Activated T-helper 17 cell treated with anti-CD3 and anti-CD28 coated beads, Interleukin-2, amount 50 U/mL, for 72 hours (primary cell): ENCODE data around the gene SLC39A2. TPM values are rescaled to one million over a fixed set of nuclear protein-coding genes. Genes with fewer than 3 reads are reported as not detected.
A peak's percentile ranks its signal among the peaks of the same experiment; 100 is the strongest.
"Not testable (repeated sequence)": the region's sequence is repeated elsewhere in the genome, so short reads cannot be mapped to it uniquely, and the experiment has no call there.

ENCODE experiments used
- ATAC-seq: fragments of 150-1000 bp; cut with Tn5 transposase; replicated peaks from 2 replicates; pipeline ENCODE4 v1.10.0; 2021; ENCODE audit warnings: mild to moderate bottlenecking, moderate library complexity
- H3K27ac Mint-ChIP-seq: one replicate; pipeline ENCODE4 v1.8.0; 2022; ENCODE audit warnings: mixed read lengths
- H3K27me3 Mint-ChIP-seq: one replicate; pipeline ENCODE4 v1.8.0; 2022; ENCODE audit warnings: mixed read lengths
- H3K36me3 Mint-ChIP-seq: one replicate; pipeline ENCODE4 v1.8.0; 2022; ENCODE audit warnings: low read depth, mild to moderate bottlenecking, mixed read lengths
- H3K4me1 Mint-ChIP-seq: one replicate; pipeline ENCODE4 v1.8.0; 2022; ENCODE audit warnings: mixed read lengths
- H3K4me3 Mint-ChIP-seq: one replicate; pipeline ENCODE4 v1.8.0; 2022; ENCODE audit warnings: mild to moderate bottlenecking, mixed read lengths
- H3K9me3 Mint-ChIP-seq: one replicate; pipeline ENCODE4 v1.8.0; 2022; ENCODE audit warnings: mixed read lengths
- total RNA-seq, 2 donors: library from RNA; stranded (reverse); gene quantifications; one replicate each; pipeline ENCODE4 v1.2.3, GENCODE V29; 2022

Gene SLC39A2
- under 1 TPM; 0.24 to 0.30 TPM for total RNA-seq

GRCh38 chr14:20998674-20999366, at the start of gene SLC39A2:
SLC39A2 (plus strand) TSS chr14:20999293; CDS start chr14:20999447, 154 bp downstream.
- Mint-ChIP-seq H3K36me3 (peaks cover 45% of the 10 kb centered on the region), H3K27ac (peak within 1 kb of the TSS; percentile 28), H3K4me3 (no peak within 1 kb of the TSS), H3K9me3 (no peaks in the 10 kb centered on the region), H3K27me3 (no peaks in the 10 kb centered on the region), H3K4me1 (no peaks in the 10 kb centered on the region)
- no peak for ATAC-seq

DNA sequence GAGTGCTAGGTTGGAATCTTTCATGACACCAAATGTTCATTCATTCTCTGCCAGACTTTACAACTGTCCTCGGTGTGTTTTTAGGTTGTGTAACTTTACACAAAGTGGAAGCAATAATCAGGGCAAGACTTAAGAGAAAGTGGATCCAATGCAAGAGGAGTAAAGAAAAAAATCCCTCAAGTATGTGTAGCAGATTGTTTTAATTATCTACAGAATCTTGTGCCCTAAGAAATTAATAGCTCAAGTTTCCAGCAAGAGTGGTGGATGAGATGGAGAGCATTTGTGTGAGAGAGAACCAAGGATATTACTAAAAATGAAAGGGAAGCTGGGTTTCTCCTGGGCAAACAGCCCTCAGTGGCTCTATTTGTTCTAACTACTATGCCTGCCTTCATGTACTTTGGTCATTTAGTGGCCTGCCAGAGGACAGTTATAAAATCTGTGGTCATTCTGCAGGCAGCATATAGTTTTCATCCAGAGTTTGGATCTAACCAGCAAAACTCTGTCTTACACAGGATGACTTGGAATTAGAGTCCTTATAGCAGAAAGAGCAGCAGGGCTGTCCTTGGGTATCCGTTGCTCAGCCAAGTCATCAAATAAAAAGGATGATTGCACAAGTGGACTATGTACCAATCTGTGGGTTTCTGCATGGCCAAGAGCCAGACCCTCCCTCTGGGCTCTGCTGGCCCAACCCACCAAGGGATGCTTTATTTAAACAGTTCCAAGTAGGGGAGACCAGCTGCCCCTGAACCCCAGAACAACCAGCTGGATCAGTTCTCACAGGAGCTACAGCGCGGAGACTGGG, 44.2 kb upstream of the SLC39A2 start, which contains the start of gene RNASE2:
Gene RNASE2, plus strand, starts transcription at position 752 of the 802 bp plus-strand sequence. CDS start 285 bp downstream, outside the sequence.
- not testable (repeated sequence) for H3K27ac Mint-ChIP-seq, H3K4me1 Mint-ChIP-seq, H3K36me3 Mint-ChIP-seq, ATAC-seq, H3K27me3 Mint-ChIP-seq, H3K9me3 Mint-ChIP-seq
- H3K4me3 Mint-ChIP-seq, result peak within 1 kb of the TSS; percentile 1

DNA sequence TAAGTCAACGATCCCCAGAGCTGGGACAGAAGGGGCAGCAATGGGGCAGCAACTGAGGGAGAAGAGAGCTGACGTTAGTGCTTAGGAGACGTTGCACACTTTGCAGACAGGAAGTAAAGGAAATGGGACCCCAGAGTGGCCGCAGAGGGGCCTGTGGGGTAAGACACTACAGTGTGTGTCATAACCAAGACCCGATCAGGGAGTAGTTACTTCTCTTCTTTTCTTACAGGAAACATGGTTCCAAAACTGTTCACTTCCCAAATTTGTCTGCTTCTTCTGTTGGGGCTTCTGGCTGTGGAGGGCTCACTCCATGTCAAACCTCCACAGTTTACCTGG, 43.6 kb upstream of the SLC39A2 start:
- H3K9me3 Mint-ChIP-seq, H3K27ac Mint-ChIP-seq, H3K36me3 Mint-ChIP-seq, H3K4me3 Mint-ChIP-seq, H3K27me3 Mint-ChIP-seq, H3K4me1 Mint-ChIP-seq, ATAC-seq: not testable (repeated sequence)

GRCh38 chr14:20956376-20956976, 42.6 kb upstream of the SLC39A2 start:
- peak overlapping the region; percentile 1 for H3K4me3 Mint-ChIP-seq
- no peaks in the 10 kb centered on the region for H3K9me3 Mint-ChIP-seq
- ATAC-seq, result peak; percentile 44
- no peak overlapping the region for H3K27ac Mint-ChIP-seq
- H3K36me3 Mint-ChIP-seq, result no peaks in the 10 kb centered on the region
- H3K27me3 Mint-ChIP-seq, result no peaks in the 10 kb centered on the region
- peaks cover 15% of the 10 kb centered on the region for H3K4me1 Mint-ChIP-seq

GRCh38 chr14:20958946-20959345, 40.1 kb upstream of the SLC39A2 start:
- H3K27me3 Mint-ChIP-seq, H3K9me3 Mint-ChIP-seq, ATAC-seq, H3K27ac Mint-ChIP-seq, H3K4me3 Mint-ChIP-seq, H3K36me3 Mint-ChIP-seq: not testable (repeated sequence)
- peaks cover 15% of the 10 kb centered on the region for H3K4me1 Mint-ChIP-seq

DNA sequence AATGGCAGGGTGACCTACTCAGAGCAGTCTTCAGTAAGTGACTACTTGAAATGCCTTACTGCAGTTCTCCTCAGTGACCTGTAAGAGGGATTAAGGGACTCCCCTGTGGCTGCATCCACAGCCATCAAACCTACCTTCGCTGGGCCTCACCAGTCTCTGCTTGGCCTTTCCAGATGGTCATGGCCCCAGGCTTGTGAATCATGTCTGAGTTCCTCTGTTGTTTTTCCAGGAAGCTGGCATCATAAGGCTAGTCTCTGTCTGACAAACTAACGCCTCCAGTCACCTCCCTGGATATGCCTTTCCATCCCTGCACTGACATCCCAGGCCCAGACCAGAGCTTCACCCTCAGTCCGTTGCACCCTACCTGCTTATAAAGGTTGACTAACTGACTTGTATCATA, 29.8 kb upstream of the SLC39A2 start:
- Mint-ChIP-seq H3K27me3 (peaks cover 18% of the 10 kb centered on the region), H3K4me3 (no peak overlapping the region), H3K27ac (no peak overlapping the region), H3K9me3 (no peaks in the 10 kb centered on the region), H3K36me3 (no peaks in the 10 kb centered on the region), H3K4me1 (peaks cover 9% of the 10 kb centered on the region)
- no peak for ATAC-seq

DNA sequence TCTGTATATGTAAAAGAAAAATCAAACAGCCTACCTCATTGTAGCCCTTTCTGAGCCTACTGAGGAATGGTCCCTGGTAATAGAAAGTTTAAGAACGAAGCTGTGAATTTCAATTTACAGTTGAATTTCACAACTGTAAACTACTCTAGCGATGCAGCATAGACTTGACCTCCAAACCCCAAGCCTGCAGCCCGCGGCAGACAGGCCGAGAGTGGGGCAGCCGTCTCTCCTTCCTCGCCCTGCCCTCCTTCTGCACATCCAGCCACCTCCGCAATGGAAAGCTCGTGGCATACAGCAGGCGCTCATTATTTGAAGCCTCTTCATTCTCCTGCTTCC, 28.5 kb upstream of the SLC39A2 start:
- peaks cover 18% of the 10 kb centered on the region for H3K27me3 Mint-ChIP-seq

DNA sequence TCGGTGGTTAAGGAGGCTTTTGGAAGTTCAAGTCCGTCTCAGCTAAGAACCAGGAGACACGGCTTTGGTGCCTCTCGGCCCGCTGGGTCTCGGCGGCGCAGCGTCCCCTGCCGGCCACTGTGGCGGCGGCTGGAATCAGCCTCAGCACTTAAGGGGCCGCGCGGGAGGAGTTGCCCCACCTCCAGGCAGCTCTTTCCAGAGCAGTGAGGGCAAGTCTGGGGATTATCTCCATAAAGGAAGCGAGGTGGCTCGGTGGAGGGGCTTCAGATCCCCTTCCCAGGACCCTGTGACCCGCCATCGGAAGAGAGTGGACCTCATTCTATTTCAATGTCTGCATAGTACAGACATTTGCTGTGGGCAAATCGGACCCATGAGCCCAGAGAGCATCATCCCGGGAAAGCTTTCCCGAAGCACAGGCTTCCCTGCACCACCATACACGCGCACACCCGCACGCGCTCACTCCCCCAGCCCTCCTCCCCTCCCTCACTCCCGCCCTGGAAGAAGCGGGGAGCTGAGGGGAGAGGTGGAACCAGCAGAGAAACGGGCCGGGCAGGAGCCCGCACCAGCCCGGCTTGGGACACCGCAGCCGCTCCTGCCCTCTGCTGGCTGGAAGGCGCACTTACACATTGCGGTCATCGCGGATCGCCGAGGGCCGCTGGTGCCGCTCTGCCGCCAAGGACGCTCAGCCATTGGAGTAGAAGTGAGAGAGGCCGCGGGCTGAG, 27.9 kb upstream of the SLC39A2 start:
- H3K9me3 Mint-ChIP-seq, result no peaks in the 10 kb centered on the region
- peak overlapping the region; percentile 59 for H3K27ac Mint-ChIP-seq
- no peaks in the 10 kb centered on the region for H3K36me3 Mint-ChIP-seq
- peak overlapping the region; percentile 91 for H3K4me3 Mint-ChIP-seq
- peaks cover 18% of the 10 kb centered on the region for H3K27me3 Mint-ChIP-seq
- ATAC-seq, result peak; percentile 93
- peaks cover 9% of the 10 kb centered on the region for H3K4me1 Mint-ChIP-seq

More for the DNA sequence above, 28.5 kb upstream of the SLC39A2 start:
- Mint-ChIP-seq H3K36me3 (no peaks in the 10 kb centered on the region), H3K4me1 (peaks cover 9% of the 10 kb centered on the region), H3K9me3 (no peaks in the 10 kb centered on the region), H3K4me3 (peak overlapping the region; percentile 91), H3K27ac (peak overlapping the region; percentile 59)
- peak; percentile 16 for ATAC-seq

DNA sequence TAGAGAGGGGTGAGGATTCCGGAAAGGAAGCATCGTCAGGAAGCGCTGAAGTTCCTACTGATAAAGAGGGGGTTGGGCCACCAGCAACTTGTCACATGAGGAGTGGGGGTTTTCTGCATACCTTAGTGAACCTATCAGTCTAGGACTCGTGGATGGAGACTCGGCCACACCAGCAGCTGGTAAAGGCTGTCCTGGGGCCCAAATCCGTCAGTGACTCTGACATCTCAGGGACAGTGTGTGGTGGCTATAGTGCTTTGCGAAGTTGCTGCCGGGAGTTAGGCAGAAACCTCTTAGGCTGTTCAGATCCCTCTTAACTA, 27.4 kb upstream of the SLC39A2 start:
- Mint-ChIP-seq H3K27ac (peak overlapping the region; percentile 59), H3K9me3 (no peaks in the 10 kb centered on the region), H3K27me3 (peaks cover 18% of the 10 kb centered on the region), H3K4me3 (peak overlapping the region; percentile 91), H3K4me1 (peaks cover 9% of the 10 kb centered on the region), H3K36me3 (no peaks in the 10 kb centered on the region)
- ATAC-seq, result peak; percentile 23

DNA sequence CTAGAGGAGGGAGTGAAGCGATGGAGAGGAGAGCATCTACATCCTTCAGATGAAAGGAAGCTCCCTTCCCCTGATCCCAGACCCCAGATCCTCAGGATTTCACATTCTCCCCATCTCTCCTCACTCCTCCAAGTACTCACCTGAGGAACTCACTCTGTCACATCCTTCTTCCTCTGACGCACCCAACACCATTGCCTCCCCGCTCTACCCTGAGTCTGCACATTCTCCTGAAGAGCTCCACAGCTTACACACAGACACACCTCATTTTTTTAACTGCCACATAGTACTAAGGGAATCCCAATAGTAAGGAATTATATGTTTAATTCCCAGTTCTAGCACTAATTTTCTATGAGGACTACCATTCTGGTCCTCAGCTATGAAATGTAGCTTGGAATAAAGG, 25.6 kb upstream of the SLC39A2 start:
- Mint-ChIP-seq H3K36me3 (no peaks in the 10 kb centered on the region), H3K4me1 (peaks cover 9% of the 10 kb centered on the region), H3K27me3 (peaks cover 8% of the 10 kb centered on the region), H3K9me3 (no peaks in the 10 kb centered on the region), H3K4me3 (no peak overlapping the region), H3K27ac (no peak overlapping the region)
- ATAC-seq, result no peak

GRCh38 chr14:20976291-20976690, 22.8 kb upstream of the SLC39A2 start:
- peaks cover 5% of the 10 kb centered on the region for H3K4me1 Mint-ChIP-seq
- peaks cover 6% of the 10 kb centered on the region for H3K27me3 Mint-ChIP-seq
- no peaks in the 10 kb centered on the region for H3K9me3 Mint-ChIP-seq
- no peaks in the 10 kb centered on the region for H3K36me3 Mint-ChIP-seq
- ATAC-seq, result no peak
- H3K27ac Mint-ChIP-seq, result no peak overlapping the region
- H3K4me3 Mint-ChIP-seq, result no peak overlapping the region

- H3K27me3 Mint-ChIP-seq, result peaks cover 7% of the 10 kb centered on the region
- ATAC-seq, result no peak
- no peaks in the 10 kb centered on the region for H3K9me3 Mint-ChIP-seq
- no peaks in the 10 kb centered on the region for H3K36me3 Mint-ChIP-seq
- H3K4me1 Mint-ChIP-seq, result no peaks in the 10 kb centered on the region
- peak overlapping the region; percentile 8 for H3K27ac Mint-ChIP-seq
- H3K4me3 Mint-ChIP-seq, result no peak overlapping the region
Measured at GRCh38 chr14:20978687-20979086, 20.4 kb upstream of the SLC39A2 start.

DNA sequence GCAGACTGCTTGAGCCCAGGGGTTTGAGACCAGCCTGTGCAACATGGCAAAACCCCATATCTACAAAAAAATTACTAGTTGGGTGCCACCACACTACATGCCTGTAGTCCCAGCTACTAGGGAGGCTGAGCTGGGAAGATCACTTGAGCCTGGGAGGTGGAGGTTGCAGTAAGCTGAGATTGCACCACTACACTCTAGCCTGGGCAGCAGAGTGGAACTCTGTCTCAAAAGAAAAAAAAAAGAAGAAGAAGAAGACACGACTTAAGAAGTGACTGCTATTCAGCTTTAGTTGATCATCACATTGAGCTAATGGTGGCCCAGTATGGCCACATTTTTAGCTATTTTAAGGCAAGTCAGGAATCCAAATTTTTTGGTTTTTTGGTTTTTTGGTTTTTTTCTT, 18.2 kb upstream of the SLC39A2 start:
- no peaks in the 10 kb centered on the region for H3K36me3 Mint-ChIP-seq
- ATAC-seq, result no peak
- no peaks in the 10 kb centered on the region for H3K4me1 Mint-ChIP-seq
- no peak overlapping the region for H3K4me3 Mint-ChIP-seq
- H3K27me3 Mint-ChIP-seq, result peaks cover 6% of the 10 kb centered on the region
- H3K9me3 Mint-ChIP-seq, result no peaks in the 10 kb centered on the region
- H3K27ac Mint-ChIP-seq, result no peak overlapping the region

GRCh38 chr14:20982646-20983369, 16.3 kb upstream of the SLC39A2 start:
- no peaks in the 10 kb centered on the region for H3K4me1 Mint-ChIP-seq
- no peaks in the 10 kb centered on the region for H3K36me3 Mint-ChIP-seq
- no peak overlapping the region for H3K4me3 Mint-ChIP-seq
- no peaks in the 10 kb centered on the region for H3K9me3 Mint-ChIP-seq
- H3K27ac Mint-ChIP-seq, result no peak overlapping the region
- no peak for ATAC-seq
- peaks cover 6% of the 10 kb centered on the region for H3K27me3 Mint-ChIP-seq
